HCT116 (cell line): ENCODE results near the gene IPO11.

ENCODE experiments used
- CBX3 ChIP-seq: IDR thresholded peaks from 2 replicates; pipeline ENCODE4 v1.6.1; 2012; ENCODE audit warnings: low read depth
- EZH2 ChIP-seq: fragments of 200-600 bp; sonication (generic); IDR thresholded peaks from 2 replicates; pipeline ENCODE4 v1.6.1; 2017; ENCODE audit warnings: antibody characterized with exemption, mixed run types
- EZH2phosphoT487 ChIP-seq: fragments of 200-600 bp; IDR thresholded peaks from 2 replicates; pipeline ENCODE4 v1.6.1; 2018; ENCODE audit warnings: antibody characterized with exemption, borderline replicate concordance
- POLR2A ChIP-seq: IDR thresholded peaks from 2 replicates; pipeline ENCODE4 v1.7.0; 2011; ENCODE audit warnings: borderline replicate concordance; ENCODE audit not compliant: insufficient read depth, insufficient read length; ENCODE audit errors: extremely low read depth
- RAD21 ChIP-seq: IDR thresholded peaks from 2 replicates; pipeline ENCODE4 v1.6.1; 2012; ENCODE audit warnings: low read depth, mild to moderate bottlenecking
- ZNF274 ChIP-seq: fragments of 200-500 bp; sonication (Bioruptor generic); IDR thresholded peaks from 2 replicates; pipeline ENCODE4 v1.6.1; 2014; ENCODE audit warnings: mild to moderate bottlenecking, low read depth, low read length, inconsistent platforms
- TF ChIP-seq, protein P1 (sequence below), 3 experiments: fragments of 200-600 bp in 1 of 3; sonication (generic) in 1 of 3; IDR thresholded peaks in 2 of 3; conservative IDR thresholded peaks in 1 of 3; 2 replicates each; pipeline ENCODE4 v1.5.1; 2012 to 2017; ENCODE audit warnings: low read depth in 2 of 3, low read length in 2 of 3, antibody characterized with exemption in 1 of 3, borderline replicate concordance in 1 of 3, control low read depth in 1 of 3, mild to moderate bottlenecking in 1 of 3, mixed read lengths in 1 of 3, mixed run types in 1 of 3, moderate library complexity in 1 of 3; ENCODE audit not compliant: insufficient read depth in 1 of 3
- TF ChIP-seq, protein P2 (sequence below): IDR thresholded peaks from 2 replicates; pipeline ENCODE4 v1.6.1; 2012; ENCODE audit warnings: low read depth

DNA sequence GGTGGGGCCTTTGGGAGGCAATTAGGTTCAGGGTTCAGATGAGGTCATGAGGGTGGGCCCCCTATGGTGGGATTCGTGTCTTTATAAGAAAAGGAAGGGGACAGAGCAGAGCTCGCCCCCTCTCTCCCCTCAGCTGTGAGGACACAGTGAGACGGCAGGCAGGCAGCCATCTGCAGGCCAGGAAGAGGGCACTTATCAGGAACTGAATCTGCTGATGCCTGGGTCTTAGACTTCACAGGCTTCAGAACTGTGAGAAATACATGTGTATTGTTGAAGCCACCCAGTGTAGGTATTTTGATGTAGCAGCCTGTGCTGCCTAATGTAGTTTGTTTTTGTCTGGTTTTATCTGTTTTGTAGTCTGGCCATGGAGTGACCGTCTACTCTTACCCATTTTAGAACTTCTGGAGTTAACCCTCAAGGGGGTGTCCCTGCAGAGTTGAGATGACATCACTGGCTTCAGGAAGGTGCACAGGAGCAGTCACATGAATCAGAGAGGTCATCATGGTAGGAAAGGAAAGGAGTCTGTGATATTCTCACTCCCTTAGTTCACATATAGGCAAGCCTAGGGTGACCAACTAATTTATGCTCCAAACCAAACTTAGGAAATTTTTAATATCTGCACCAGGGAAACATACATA lies 237.0 kb downstream of the IPO11 start:
- TF ChIP-seq, protein P1, sequence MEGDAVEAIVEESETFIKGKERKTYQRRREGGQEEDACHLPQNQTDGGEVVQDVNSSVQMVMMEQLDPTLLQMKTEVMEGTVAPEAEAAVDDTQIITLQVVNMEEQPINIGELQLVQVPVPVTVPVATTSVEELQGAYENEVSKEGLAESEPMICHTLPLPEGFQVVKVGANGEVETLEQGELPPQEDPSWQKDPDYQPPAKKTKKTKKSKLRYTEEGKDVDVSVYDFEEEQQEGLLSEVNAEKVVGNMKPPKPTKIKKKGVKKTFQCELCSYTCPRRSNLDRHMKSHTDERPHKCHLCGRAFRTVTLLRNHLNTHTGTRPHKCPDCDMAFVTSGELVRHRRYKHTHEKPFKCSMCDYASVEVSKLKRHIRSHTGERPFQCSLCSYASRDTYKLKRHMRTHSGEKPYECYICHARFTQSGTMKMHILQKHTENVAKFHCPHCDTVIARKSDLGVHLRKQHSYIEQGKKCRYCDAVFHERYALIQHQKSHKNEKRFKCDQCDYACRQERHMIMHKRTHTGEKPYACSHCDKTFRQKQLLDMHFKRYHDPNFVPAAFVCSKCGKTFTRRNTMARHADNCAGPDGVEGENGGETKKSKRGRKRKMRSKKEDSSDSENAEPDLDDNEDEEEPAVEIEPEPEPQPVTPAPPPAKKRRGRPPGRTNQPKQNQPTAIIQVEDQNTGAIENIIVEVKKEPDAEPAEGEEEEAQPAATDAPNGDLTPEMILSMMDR (IDR thresholded peaks at IDR 0.05 in 2 of 3, conservative IDR thresholded peaks at IDR 0.05 in 1 of 3; ENCODE audit: borderline replicate concordance in 1 of 3, insufficient read depth in 1 of 3, low read depth in 2 of 3, low read length in 2 of 3): no peak
- TF ChIP-seq, protein P2, sequence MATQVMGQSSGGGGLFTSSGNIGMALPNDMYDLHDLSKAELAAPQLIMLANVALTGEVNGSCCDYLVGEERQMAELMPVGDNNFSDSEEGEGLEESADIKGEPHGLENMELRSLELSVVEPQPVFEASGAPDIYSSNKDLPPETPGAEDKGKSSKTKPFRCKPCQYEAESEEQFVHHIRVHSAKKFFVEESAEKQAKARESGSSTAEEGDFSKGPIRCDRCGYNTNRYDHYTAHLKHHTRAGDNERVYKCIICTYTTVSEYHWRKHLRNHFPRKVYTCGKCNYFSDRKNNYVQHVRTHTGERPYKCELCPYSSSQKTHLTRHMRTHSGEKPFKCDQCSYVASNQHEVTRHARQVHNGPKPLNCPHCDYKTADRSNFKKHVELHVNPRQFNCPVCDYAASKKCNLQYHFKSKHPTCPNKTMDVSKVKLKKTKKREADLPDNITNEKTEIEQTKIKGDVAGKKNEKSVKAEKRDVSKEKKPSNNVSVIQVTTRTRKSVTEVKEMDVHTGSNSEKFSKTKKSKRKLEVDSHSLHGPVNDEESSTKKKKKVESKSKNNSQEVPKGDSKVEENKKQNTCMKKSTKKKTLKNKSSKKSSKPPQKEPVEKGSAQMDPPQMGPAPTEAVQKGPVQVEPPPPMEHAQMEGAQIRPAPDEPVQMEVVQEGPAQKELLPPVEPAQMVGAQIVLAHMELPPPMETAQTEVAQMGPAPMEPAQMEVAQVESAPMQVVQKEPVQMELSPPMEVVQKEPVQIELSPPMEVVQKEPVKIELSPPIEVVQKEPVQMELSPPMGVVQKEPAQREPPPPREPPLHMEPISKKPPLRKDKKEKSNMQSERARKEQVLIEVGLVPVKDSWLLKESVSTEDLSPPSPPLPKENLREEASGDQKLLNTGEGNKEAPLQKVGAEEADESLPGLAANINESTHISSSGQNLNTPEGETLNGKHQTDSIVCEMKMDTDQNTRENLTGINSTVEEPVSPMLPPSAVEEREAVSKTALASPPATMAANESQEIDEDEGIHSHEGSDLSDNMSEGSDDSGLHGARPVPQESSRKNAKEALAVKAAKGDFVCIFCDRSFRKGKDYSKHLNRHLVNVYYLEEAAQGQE: no peak
- TF ChIP-seq POLR2A: no peak
- TF ChIP-seq EZH2: no peak
- no peak for TF ChIP-seq ZNF274
- no peak for TF ChIP-seq EZH2phosphoT487
- TF ChIP-seq RAD21: no peak
- TF ChIP-seq CBX3: no peak
